HepG2 (cell line): ENCODE data around the gene TAS1R3. TPM values are rescaled to one million over a fixed set of nuclear protein-coding genes. Genes with fewer than 3 reads are reported as not detected.
A peak's percentile ranks its signal among the peaks of the same experiment; 100 is the strongest.

ENCODE experiments used
- ATAC-seq: fragments of 200-7000 bp; cut with Tn5 transposase; 3 replicates; pipeline ENCODE4 v1.9.1; 2020; ENCODE audit warnings: mild to moderate bottlenecking, moderate library complexity
- BruUV-seq: library from RNA; stranded (reverse); fragments of 400-500 nt; replicated peaks from 2 replicates; lab custom pipeline; 2021; lab: Mats Ljungman, UMichigan
- CTCF ChIA-PET: fragments of 300-600 bp; formaldehyde crosslinking; extraction: SDS; loops from one replicate; lab custom pipeline; 2021; ENCODE audit warnings: low total read pairs, inconsistent platforms, low intra/inter-chr PET ratio; lab: Yijun Ruan, JAX
- POLR2A ChIA-PET: fragments of 350-600 bp; sonication (Branson Sonifier 250); formaldehyde crosslinking; loops from one replicate; lab custom pipeline; 2020; ENCODE audit warnings: antibody characterized with exemption, inconsistent platforms; lab: Yijun Ruan, JAX
- DNase-seq: peaks from one replicate; pipeline ENCODE4 v3.0.0-alpha.2; 2015; ENCODE audit warnings: low spot score
- FAIRE-seq: peaks from 3 replicates; lab custom pipeline; 2011; peaks lifted over from hg19 to GRCh38; lab: Jason Lieb, UNC
- H2AFZ ChIP-seq: one replicate; pipeline ENCODE4 v1.6.1; 2011; ENCODE audit warnings: low read length, inconsistent platforms
- H3K27ac ChIP-seq: fragments of 300-600 bp; 3 replicates; pipeline ENCODE4 v1.8.0; 2011; ENCODE audit warnings: mixed run types, mild to moderate bottlenecking, mixed read lengths, low read length, inconsistent platforms; ENCODE audit not compliant: insufficient read depth; ENCODE audit errors: extremely low read length
- H3K27me3 ChIP-seq, 2 experiments: fragments of 200-600 bp in 1 of 2; 2 replicates in 1 of 2; 3 replicates in 1 of 2; pipeline versions ENCODE4 v1.6.0 to v1.8.0; 2011; ENCODE audit warnings: low read length in 2 of 2, mild to moderate bottlenecking in 2 of 2, moderate library complexity in 2 of 2, inconsistent platforms in 1 of 2; ENCODE audit not compliant: insufficient read depth in 2 of 2, control insufficient read depth in 1 of 2
- H3K36me3 ChIP-seq, 2 experiments: fragments of 200-600 bp in 1 of 2; replicated peaks in 1 of 2; 2 replicates in 1 of 2; 3 replicates in 1 of 2; pipeline versions ENCODE4 v1.5.1 to v1.8.0; 2011; ENCODE audit warnings: low read length in 2 of 2, inconsistent platforms in 1 of 2; ENCODE audit not compliant: insufficient read depth in 2 of 2, control insufficient read depth in 1 of 2
- H3K4me1 ChIP-seq: 2 replicates; pipeline ENCODE4 v1.5.1; 2012; ENCODE audit warnings: low read length, inconsistent platforms; ENCODE audit not compliant: insufficient read depth
- H3K4me2 ChIP-seq: 2 replicates; pipeline ENCODE4 v1.6.0; 2011; ENCODE audit warnings: low read depth, low read length, inconsistent platforms
- H3K4me3 ChIP-seq, 3 experiments: fragments of 200-600 bp in 1 of 3; sonication (generic), shearing (Covaris generic) in 1 of 3; replicated peaks in 1 of 3; 2 replicates each; pipeline ENCODE4 v1.5.1; 2011 to 2016; ENCODE audit warnings: low read length in 3 of 3, inconsistent platforms in 2 of 3, low read depth in 2 of 3, mild to moderate bottlenecking in 2 of 3, control low read depth in 1 of 3, mixed read lengths in 1 of 3; ENCODE audit not compliant: insufficient read depth in 1 of 3
- H3K79me2 ChIP-seq: one replicate; pipeline ENCODE4 v1.6.1; 2011; ENCODE audit warnings: low read length, inconsistent platforms; ENCODE audit not compliant: insufficient read depth
- H3K9ac ChIP-seq: 2 replicates; pipeline ENCODE4 v1.6.0; 2011; ENCODE audit warnings: mild to moderate bottlenecking, low read depth, low read length, inconsistent platforms; ENCODE audit not compliant: insufficient read depth
- H3K9me3 ChIP-seq: 2 replicates; pipeline ENCODE4 v1.5.1; 2012; ENCODE audit warnings: mild to moderate bottlenecking, low read length
- H4K20me1 ChIP-seq: 2 replicates; pipeline ENCODE4 v1.6.0; 2011; ENCODE audit warnings: inconsistent platforms, mild to moderate bottlenecking, low read length, moderate library complexity; ENCODE audit not compliant: insufficient read depth
- AGO1 ChIP-seq: fragments of 200-400 bp; formaldehyde crosslinking; IDR thresholded peaks from 2 replicates; pipeline ENCODE4 v1.6.1; 2017; ENCODE audit warnings: mild to moderate bottlenecking, low read depth, low read length, moderate library complexity; ENCODE audit not compliant: poor library complexity, severe bottlenecking
- HMG20A ChIP-seq: IDR thresholded peaks from 2 replicates; pipeline ENCODE4 v1.6.1; 2016; ENCODE audit warnings: borderline replicate concordance
- HNF1A ChIP-seq, 2 experiments: sonication (generic) in 1 of 2; formaldehyde crosslinking in 1 of 2; IDR thresholded peaks; 2 replicates each; pipeline versions ENCODE4 v1.4.0 to v1.6.1; 2016 to 2020; ENCODE audit warnings: borderline replicate concordance in 1 of 2, low read depth in 1 of 2, mild to moderate bottlenecking in 1 of 2, missing genetic modification reagents in 1 of 2
- KAT2B ChIP-seq: fragments of 150-350 bp; IDR thresholded peaks from 2 replicates; pipeline ENCODE4 v1.6.1; 2014; ENCODE audit warnings: low read depth, low read length, borderline replicate concordance
- MAFG ChIP-seq: sonication (generic); formaldehyde crosslinking; IDR thresholded peaks from 2 replicates; pipeline ENCODE4 v1.5.1; 2020; ENCODE audit warnings: mild to moderate bottlenecking, missing genetic modification reagents
- NFKB2 ChIP-seq: sonication (generic); formaldehyde crosslinking; IDR thresholded peaks from 2 replicates; pipeline ENCODE4 v1.4.0; 2020; ENCODE audit warnings: missing genetic modification reagents, borderline replicate concordance
- TCF12 ChIP-seq, 2 experiments: fragments of 450-650 bp in 1 of 2; sonication (generic) in 1 of 2; formaldehyde crosslinking in 1 of 2; IDR thresholded peaks; 2 replicates each; pipeline versions ENCODE4 v1.6.1 to v1.8.0; 2017 to 2022; ENCODE audit warnings: antibody characterized with exemption in 1 of 2, mild to moderate bottlenecking in 1 of 2, missing genetic modification reagents in 1 of 2, moderate library complexity in 1 of 2
- WIZ ChIP-seq: sonication (generic); formaldehyde crosslinking; IDR thresholded peaks from 2 replicates; pipeline ENCODE4 v1.5.1; 2020; ENCODE audit warnings: mild to moderate bottlenecking, missing genetic modification reagents
- ZNF652 ChIP-seq: IDR thresholded peaks from 2 replicates; pipeline ENCODE4 v1.6.1; 2016; ENCODE audit warnings: low read depth, borderline replicate concordance
- ZNF772 ChIP-seq: sonication (generic); formaldehyde crosslinking; IDR thresholded peaks from 2 replicates; pipeline ENCODE4 v1.5.0; 2020; ENCODE audit warnings: mild to moderate bottlenecking, missing genetic modification reagents
- ZNF776 ChIP-seq: sonication (generic); formaldehyde crosslinking; IDR thresholded peaks from 2 replicates; pipeline ENCODE4 v1.4.0; 2020; ENCODE audit warnings: mild to moderate bottlenecking, missing genetic modification reagents
- WGBS: methylation state at CpG from one replicate; pipeline ENCODE4 v1.1.6; 2017; ENCODE audit warnings: low lambda C conversion rate; 5-methylcytosine and 5-hydroxymethylcytosine counted together
- in situ Hi-C: cut with HindIII; loops from 2 replicates; pipeline ENCODE4 v1.10.0; 2017; ENCODE audit warnings: low pct_unique_long_range_greater_than_20kb; ENCODE audit not compliant: extremely low pct_ligation_motif_present
- intact Hi-C: fragments of 100-400 bp; cut with micrococcal nuclease; formaldehyde crosslinking; loops from one replicate; pipeline ENCODE4 v1.10.0; 2022; ENCODE audit not compliant: unreplicated experiment
- polyA plus RNA-seq, 8 experiments: library from polyadenylated mRNA; depleted of rRNA in 3 of 8; stranded (reverse) in 7 of 8; unstranded in 1 of 8; fragments of >200 nt; fragmentation: Illumina TruSeq in 4 of 8; extraction: Trizol in 4 of 8; gene quantifications; 2 replicates each; pipeline versions ENCODE4 v1.2.1 to v1.2.3, GENCODE V29; 2011 to 2016; ENCODE audit warnings: low read depth in 4 of 8, missing spikeins in 1 of 8, mixed read lengths in 1 of 8; ENCODE audit not compliant: insufficient read depth in 1 of 8
- total RNA-seq, 5 experiments: library from RNA; depleted of rRNA; stranded (reverse); fragments of >200 nt; fragmentation: Illumina TruSeq; extraction: Trizol; gene quantifications; 2 replicates each; pipeline ENCODE4 v1.2.3, GENCODE V29; 2016; ENCODE audit warnings: low read depth in 1 of 5

The TAS1R3 gene
- total and polyA plus RNA-seq, 2 of the 13 experiments (the other 11 are each of a cell fraction or from before 2014, with no cell fraction given) = 0.13 to 0.15 TPM

- Histone ChIP-seq H3K27me3 (no peaks in the 10 kb centered on the region), H3K4me3 (no peak overlapping the region), H3K27ac (no peak overlapping the region), H3K9ac (no peak overlapping the region), H3K4me2 (no peak overlapping the region), H4K20me1 (no peaks in the 10 kb centered on the region), H3K79me2 (no peaks in the 10 kb centered on the region), H2AFZ (no peak overlapping the region), H3K9me3 (no peaks in the 10 kb centered on the region), H3K4me1 (peaks cover 18% of the 10 kb centered on the region), H3K36me3 (no peaks in the 10 kb centered on the region; a peak in 1 of 5 replicates)
- no peak for TF ChIP-seq TCF12 (IDR thresholded peaks at IDR 0.05)
- 0 out of 2 replicates have a peak, but pooled peaks have one; percentile 5 for TF ChIP-seq TCF12 (CRISPR knock-in tag; IDR thresholded peaks at IDR 0.05)
- TF ChIP-seq AGO1 = peak; percentile 93
- no peak for TF ChIP-seq HMG20A (CRISPR knock-in tag)
- intact Hi-C loops = loop anchor here (5.0 kb wide), 1 partner anchor 169 kb away; no protein-coding TSS in a partner anchor
- 88% methylated on average over 7 of the region's 28 CpGs for WGBS
- ATAC-seq (peak; percentile 3; the same call in 2 of the 3 replicates), FAIRE-seq (no peak), DNase-seq (no peak)
- in situ Hi-C loops = no loop called here
- ChIA-PET POLR2A (interaction anchor here (1.0 to 2.0 kb wide), 4 partner anchors 9 to 168 kb away, joined by 5 to 6 read pairs (median 6); partner anchors contain the start of gene UBE2J2), CTCF (interaction anchor here (1.5 kb wide), 1 partner anchor 169 kb away, joined by 4 read pairs; no protein-coding TSS in a partner anchor)
- BruUV-seq = no TSS peak
Observed at GRCh38 chr1:1291023-1291528, 40.0 kb upstream of the TAS1R3 start.

GRCh38 chr1:1291548-1292441 lies 39.3 kb upstream of the TAS1R3 start:
- no peak overlapping the region for H3K4me3 ChIP-seq
- no peak overlapping the region for H3K9ac ChIP-seq
- peak; percentile 71 for ATAC-seq
- H3K4me1 ChIP-seq = peaks cover 11% of the 10 kb centered on the region
- CTCF ChIA-PET = interaction anchor here (1.5 kb wide), 1 partner anchor 170 kb away, joined by 4 read pairs; no protein-coding TSS in a partner anchor
- no peaks in the 10 kb centered on the region for H3K9me3 ChIP-seq
- peak; percentile 64 for DNase-seq
- H4K20me1 ChIP-seq = no peaks in the 10 kb centered on the region
- no peaks in the 10 kb centered on the region for H3K79me2 ChIP-seq
- H3K27ac ChIP-seq = no peak overlapping the region
- no peaks in the 10 kb centered on the region; a peak in 1 of 5 replicates for H3K36me3 ChIP-seq
- H2AFZ ChIP-seq = no peak overlapping the region
- no peak overlapping the region for H3K4me2 ChIP-seq
- H3K27me3 ChIP-seq = no peaks in the 10 kb centered on the region
- no TSS peak for BruUV-seq
- FAIRE-seq = peak; percentile 28
- in situ Hi-C loops = no loop called here
- POLR2A ChIA-PET = interaction anchor here (1.0 to 2.0 kb wide), 3 partner anchors 10 to 169 kb away, joined by 5 to 6 read pairs (median 5); no protein-coding TSS in a partner anchor
- WGBS = 68% methylated on average over 22 of the region's 45 CpGs
- intact Hi-C loops = loop anchor here (5.0 kb wide), 1 partner anchor 169 kb away; no protein-coding TSS in a partner anchor
- TF ChIP-seq HNF1A (IDR thresholded peaks at IDR 0.05; ENCODE audit: low read depth) (no peak), HNF1A (CRISPR knock-in tag; IDR thresholded peaks at IDR 0.05; ENCODE audit: borderline replicate concordance) (no peak), ZNF652 (CRISPR knock-in tag) (no peak), ZNF772 (no peak), MAFG (no peak), NFKB2 (CRISPR knock-in tag) (no peak), KAT2B (no peak), WIZ (no peak), ZNF776 (no peak)
